GM19043 (cell line): ENCODE measurements around the gene SNAI3.
A peak's percentile ranks its signal among the peaks of the same experiment; 100 is the strongest.
"Not testable (repeated sequence)": the region's sequence is repeated elsewhere in the genome, so short reads cannot be mapped to it uniquely, and the experiment has no call there.

Experiments
- ATAC-seq: cut with Tn5 transposase; IDR thresholded peaks from one replicate; pipeline ENCODE4 v1.9.1; 2021; ENCODE audit warnings: low read depth; ENCODE audit not compliant: unreplicated experiment

Gene SNAI3

GRCh38 chr16:88676502-88677242 lies 9.6 kb downstream of the SNAI3 start:
- no peak for ATAC-seq

- no peak for ATAC-seq
Observed at GRCh38 chr16:88673716-88674379, 12.5 kb downstream of the SNAI3 start.

- ATAC-seq: no peak
Observed at GRCh38 chr16:88672776-88673175, 13.5 kb downstream of the SNAI3 start.

- no peak for ATAC-seq
Observed at GRCh38 chr16:88671806-88672205, 14.5 kb downstream of the SNAI3 start.

- no peak for ATAC-seq
Observed at GRCh38 chr16:88669980-88670379, 16.3 kb downstream of the SNAI3 start.

GRCh38 chr16:88669493-88669892 lies 16.8 kb downstream of the SNAI3 start:
- ATAC-seq: not testable (repeated sequence)

- no peak for ATAC-seq
Observed at GRCh38 chr16:88667461-88667860, 18.8 kb downstream of the SNAI3 start.

GRCh38 chr16:88665570-88665969 lies 20.7 kb downstream of the SNAI3 start:
- no peak for ATAC-seq

GRCh38 chr16:88665148-88665547 lies 21.2 kb downstream of the SNAI3 start:
- no peak for ATAC-seq

GRCh38 chr16:88662843-88663606 lies 23.3 kb downstream of the SNAI3 start, which contains the start of gene MVD:
MVD (minus strand) TSS chr16:88663091; CDS start chr16:88663080, 11 bp downstream.
- ATAC-seq: peak; percentile 96

GRCh38 chr16:88662222-88662842 lies 24.0 kb downstream of the SNAI3 start:
- no peak for ATAC-seq

- no peak for ATAC-seq
Observed at GRCh38 chr16:88661468-88661867, 24.8 kb downstream of the SNAI3 start.

- no peak for ATAC-seq
Observed at GRCh38 chr16:88659160-88659559, 27.1 kb downstream of the SNAI3 start.

- no peak for ATAC-seq
Observed at GRCh38 chr16:88658714-88659113, 27.6 kb downstream of the SNAI3 start.

- no peak for ATAC-seq
Observed at GRCh38 chr16:88657371-88657770, 28.9 kb downstream of the SNAI3 start.

GRCh38 chr16:88656291-88656980 lies 29.9 kb downstream of the SNAI3 start:
- ATAC-seq: no peak

- no peak for ATAC-seq
Observed at GRCh38 chr16:88655733-88656281, 30.5 kb downstream of the SNAI3 start.

- ATAC-seq: no peak
Observed at GRCh38 chr16:88655053-88655732, 31.1 kb downstream of the SNAI3 start.

GRCh38 chr16:88654363-88655052 lies 31.8 kb downstream of the SNAI3 start:
- ATAC-seq: no peak
